Suprapubic skin (tissue), 3 donors: Measurements from ENCODE around the gene CADM2.

ENCODE experiments used
- EP300 ChIP-seq: sonication (generic); formaldehyde crosslinking; IDR thresholded peaks from one replicate; pipeline ENCODE4 v1.6.1; 2017; ENCODE audit warnings: antibody characterized with exemption
- POLR2A ChIP-seq, 2 donors: fragments of 450-650 bp; IDR thresholded peaks; one replicate each; pipeline ENCODE4 v1.6.1; 2017; ENCODE audit warnings: antibody characterized with exemption in 2 of 2, mild to moderate bottlenecking in 2 of 2, moderate library complexity in 2 of 2
- TF ChIP-seq, protein P1 (sequence below), 2 donors: fragments of 200-600 bp in 1 of 2; fragments of 450-650 bp in 1 of 2; sonication (generic) in 1 of 2; IDR thresholded peaks; one replicate each; pipeline ENCODE4 v1.5.1; 2016 to 2019; ENCODE audit warnings: antibody characterized with exemption in 2 of 2, mild to moderate bottlenecking in 1 of 2, moderate library complexity in 1 of 2

DNA sequence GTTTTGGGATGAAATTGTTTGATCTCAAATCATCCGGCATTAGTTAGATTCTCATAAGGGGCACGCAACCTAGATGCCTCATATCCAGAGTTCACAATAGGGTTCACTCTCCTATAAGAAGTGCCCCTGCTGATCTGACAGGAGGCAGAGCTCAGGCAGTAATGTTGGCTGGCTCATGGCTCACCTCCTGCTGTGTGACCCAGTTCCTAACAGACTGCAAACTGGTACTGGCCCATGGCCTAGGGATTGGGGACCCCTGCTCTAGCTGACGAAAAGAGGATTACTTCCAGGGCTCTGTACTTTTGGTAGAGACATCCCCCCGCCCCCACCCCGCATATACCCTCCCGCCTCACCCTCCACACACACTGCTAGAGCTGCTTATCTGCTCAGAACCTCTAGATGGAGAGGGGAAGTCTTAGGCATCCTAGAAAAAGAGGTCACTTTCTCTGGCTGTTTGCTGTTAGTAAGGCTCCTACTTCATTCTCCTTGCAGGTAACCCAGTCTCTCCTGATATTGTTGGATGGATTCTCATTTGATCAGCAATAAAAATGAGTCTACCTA, 923.1 kb downstream of the CADM2 start:
- TF ChIP-seq, protein P1, sequence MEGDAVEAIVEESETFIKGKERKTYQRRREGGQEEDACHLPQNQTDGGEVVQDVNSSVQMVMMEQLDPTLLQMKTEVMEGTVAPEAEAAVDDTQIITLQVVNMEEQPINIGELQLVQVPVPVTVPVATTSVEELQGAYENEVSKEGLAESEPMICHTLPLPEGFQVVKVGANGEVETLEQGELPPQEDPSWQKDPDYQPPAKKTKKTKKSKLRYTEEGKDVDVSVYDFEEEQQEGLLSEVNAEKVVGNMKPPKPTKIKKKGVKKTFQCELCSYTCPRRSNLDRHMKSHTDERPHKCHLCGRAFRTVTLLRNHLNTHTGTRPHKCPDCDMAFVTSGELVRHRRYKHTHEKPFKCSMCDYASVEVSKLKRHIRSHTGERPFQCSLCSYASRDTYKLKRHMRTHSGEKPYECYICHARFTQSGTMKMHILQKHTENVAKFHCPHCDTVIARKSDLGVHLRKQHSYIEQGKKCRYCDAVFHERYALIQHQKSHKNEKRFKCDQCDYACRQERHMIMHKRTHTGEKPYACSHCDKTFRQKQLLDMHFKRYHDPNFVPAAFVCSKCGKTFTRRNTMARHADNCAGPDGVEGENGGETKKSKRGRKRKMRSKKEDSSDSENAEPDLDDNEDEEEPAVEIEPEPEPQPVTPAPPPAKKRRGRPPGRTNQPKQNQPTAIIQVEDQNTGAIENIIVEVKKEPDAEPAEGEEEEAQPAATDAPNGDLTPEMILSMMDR (IDR thresholded peaks at IDR 0.05), result no peak
- TF ChIP-seq EP300, result no peak
- TF ChIP-seq POLR2A (IDR thresholded peaks at IDR 0.05), result no peak
